Endothelial cell of umbilical vein (primary cell): ENCODE data around the gene CIDEB.

ENCODE experiments used
- EZH2 ChIP-seq: IDR thresholded peaks from 2 replicates; pipeline ENCODE4 v1.6.1; 2012; ENCODE audit warnings: borderline replicate concordance, low read depth, mild to moderate bottlenecking, moderate library complexity, low read length, inconsistent platforms; ENCODE audit not compliant: severe bottlenecking
- JUN ChIP-seq: IDR thresholded peaks from 2 replicates; pipeline ENCODE4 v1.6.1; 2011; ENCODE audit warnings: borderline replicate concordance, low read depth; ENCODE audit not compliant: insufficient read length, insufficient read depth
- MYC ChIP-seq: IDR thresholded peaks from one replicate; pipeline ENCODE4 v1.6.1; 2011; ENCODE audit warnings: mild to moderate bottlenecking, low read depth, low read length
- POLR2A ChIP-seq: IDR thresholded peaks from 2 replicates; pipeline ENCODE4 v1.6.1; 2012; ENCODE audit warnings: low read depth, mild to moderate bottlenecking, control low read depth, low read length
- POLR2AphosphoS5 ChIP-seq: IDR thresholded peaks from 2 replicates; pipeline ENCODE4 v1.6.1; 2012; ENCODE audit warnings: low read depth, mild to moderate bottlenecking, control low read depth, low read length, moderate library complexity; ENCODE audit not compliant: insufficient read depth
- TF ChIP-seq, protein P1 (sequence below), 2 donors: IDR thresholded peaks; 1 replicate in 1 of 2; 2 replicates in 1 of 2; pipeline ENCODE4 v1.5.1; 2011; ENCODE audit warnings: low read length in 2 of 2, mild to moderate bottlenecking in 2 of 2, moderate library complexity in 2 of 2, control low read depth in 1 of 2, inconsistent platforms in 1 of 2, low read depth in 1 of 2; ENCODE audit not compliant: insufficient read depth in 1 of 2; ENCODE audit errors: extremely low read depth in 1 of 2
- TF ChIP-seq, protein P2 (sequence below): IDR thresholded peaks from 2 replicates; pipeline ENCODE4 v1.6.1; 2011; ENCODE audit not compliant: insufficient read depth, insufficient read length

- TF ChIP-seq POLR2A (no peak), JUN (no peak), EZH2 (no peak), POLR2AphosphoS5 (no peak), MYC (no peak)
- TF ChIP-seq, protein P1, sequence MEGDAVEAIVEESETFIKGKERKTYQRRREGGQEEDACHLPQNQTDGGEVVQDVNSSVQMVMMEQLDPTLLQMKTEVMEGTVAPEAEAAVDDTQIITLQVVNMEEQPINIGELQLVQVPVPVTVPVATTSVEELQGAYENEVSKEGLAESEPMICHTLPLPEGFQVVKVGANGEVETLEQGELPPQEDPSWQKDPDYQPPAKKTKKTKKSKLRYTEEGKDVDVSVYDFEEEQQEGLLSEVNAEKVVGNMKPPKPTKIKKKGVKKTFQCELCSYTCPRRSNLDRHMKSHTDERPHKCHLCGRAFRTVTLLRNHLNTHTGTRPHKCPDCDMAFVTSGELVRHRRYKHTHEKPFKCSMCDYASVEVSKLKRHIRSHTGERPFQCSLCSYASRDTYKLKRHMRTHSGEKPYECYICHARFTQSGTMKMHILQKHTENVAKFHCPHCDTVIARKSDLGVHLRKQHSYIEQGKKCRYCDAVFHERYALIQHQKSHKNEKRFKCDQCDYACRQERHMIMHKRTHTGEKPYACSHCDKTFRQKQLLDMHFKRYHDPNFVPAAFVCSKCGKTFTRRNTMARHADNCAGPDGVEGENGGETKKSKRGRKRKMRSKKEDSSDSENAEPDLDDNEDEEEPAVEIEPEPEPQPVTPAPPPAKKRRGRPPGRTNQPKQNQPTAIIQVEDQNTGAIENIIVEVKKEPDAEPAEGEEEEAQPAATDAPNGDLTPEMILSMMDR (IDR thresholded peaks at IDR 0.05; ENCODE audit: extremely low read depth in 1 of 2, insufficient read depth in 1 of 2, low read depth in 1 of 2, low read length in 2 of 2), result no peak
- TF ChIP-seq, protein P2, sequence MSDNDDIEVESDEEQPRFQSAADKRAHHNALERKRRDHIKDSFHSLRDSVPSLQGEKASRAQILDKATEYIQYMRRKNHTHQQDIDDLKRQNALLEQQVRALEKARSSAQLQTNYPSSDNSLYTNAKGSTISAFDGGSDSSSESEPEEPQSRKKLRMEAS, result no peak
Measured at GRCh38 chr14:24316597-24316950, 8.8 kb upstream of the CIDEB start.
